Cardiac fibroblast (primary cell): Measurements from ENCODE around the gene UCK1.

Experiments
- DNase-seq, 2 donors: peaks; one replicate each; pipeline versions ENCODE4 v3.0.0 to v3.0.0-alpha.2; 2010; ENCODE audit warnings: low read depth in 2 of 2
- H3K4me3 ChIP-seq, 2 donors: replicated peaks in 1 of 2; 1 replicate in 1 of 2; 2 replicates in 1 of 2; pipeline ENCODE4 v1.5.1; 2011; ENCODE audit warnings: low read depth in 2 of 2, low read length in 2 of 2, mild to moderate bottlenecking in 2 of 2, moderate library complexity in 1 of 2
- TF ChIP-seq, protein P1 (sequence below): IDR thresholded peaks from one replicate; pipeline ENCODE4 v1.5.1; 2011; ENCODE audit warnings: low read depth, mild to moderate bottlenecking, low read length, inconsistent platforms

UCK1 gene

GRCh38 chr9:131575946-131576853 is 45.1 kb upstream of the UCK1 start:
- no peak overlapping the region for H3K4me3 ChIP-seq
- DNase-seq = no peak
- TF ChIP-seq, protein P1, sequence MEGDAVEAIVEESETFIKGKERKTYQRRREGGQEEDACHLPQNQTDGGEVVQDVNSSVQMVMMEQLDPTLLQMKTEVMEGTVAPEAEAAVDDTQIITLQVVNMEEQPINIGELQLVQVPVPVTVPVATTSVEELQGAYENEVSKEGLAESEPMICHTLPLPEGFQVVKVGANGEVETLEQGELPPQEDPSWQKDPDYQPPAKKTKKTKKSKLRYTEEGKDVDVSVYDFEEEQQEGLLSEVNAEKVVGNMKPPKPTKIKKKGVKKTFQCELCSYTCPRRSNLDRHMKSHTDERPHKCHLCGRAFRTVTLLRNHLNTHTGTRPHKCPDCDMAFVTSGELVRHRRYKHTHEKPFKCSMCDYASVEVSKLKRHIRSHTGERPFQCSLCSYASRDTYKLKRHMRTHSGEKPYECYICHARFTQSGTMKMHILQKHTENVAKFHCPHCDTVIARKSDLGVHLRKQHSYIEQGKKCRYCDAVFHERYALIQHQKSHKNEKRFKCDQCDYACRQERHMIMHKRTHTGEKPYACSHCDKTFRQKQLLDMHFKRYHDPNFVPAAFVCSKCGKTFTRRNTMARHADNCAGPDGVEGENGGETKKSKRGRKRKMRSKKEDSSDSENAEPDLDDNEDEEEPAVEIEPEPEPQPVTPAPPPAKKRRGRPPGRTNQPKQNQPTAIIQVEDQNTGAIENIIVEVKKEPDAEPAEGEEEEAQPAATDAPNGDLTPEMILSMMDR = no peak

DNA sequence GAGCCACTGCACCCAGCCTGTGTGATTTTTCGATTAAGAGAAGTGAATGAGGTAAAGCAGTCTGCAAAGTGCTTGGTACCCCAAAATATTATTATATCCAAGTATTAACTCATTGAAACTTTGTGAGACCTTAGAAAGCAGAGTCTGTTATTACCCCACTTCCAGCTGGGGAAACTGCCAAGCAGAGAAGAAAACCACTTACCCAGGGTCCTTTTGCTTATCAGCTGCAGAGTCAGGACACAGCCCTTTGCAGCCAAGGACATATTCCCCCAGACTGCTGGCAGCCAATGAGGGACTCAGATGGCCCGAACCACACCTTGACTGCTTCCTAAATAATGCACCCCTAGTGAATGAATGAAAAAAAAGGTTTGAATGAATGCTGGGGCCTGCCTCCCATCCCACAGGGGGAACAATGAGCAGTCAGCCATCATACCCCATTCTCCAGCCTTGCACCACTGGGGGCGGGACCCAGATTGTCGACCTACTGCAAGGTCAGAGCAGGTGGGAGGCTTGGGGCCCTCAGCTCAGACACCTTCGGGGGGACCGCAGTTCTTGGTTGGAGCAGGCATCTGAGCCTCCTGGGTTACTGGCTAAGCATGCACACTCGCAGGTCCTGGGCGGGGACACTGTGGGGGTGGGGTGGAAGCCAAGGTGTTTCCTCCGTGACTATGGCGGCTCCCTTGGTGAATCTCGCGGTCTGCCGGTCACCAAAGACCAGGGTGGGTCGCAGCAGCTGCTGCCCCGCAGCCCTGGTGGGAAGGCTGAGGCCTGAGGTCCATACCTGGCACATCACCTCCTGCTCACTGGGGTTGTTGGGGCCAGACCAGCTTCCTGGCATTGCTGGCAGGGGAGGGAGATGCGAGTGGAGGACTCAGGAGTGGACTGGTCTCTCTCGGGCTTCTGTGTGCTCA is 43.9 kb upstream of the UCK1 start:
- H3K4me3 ChIP-seq = no peak overlapping the region
- no peak for DNase-seq
- TF ChIP-seq, protein P1 = no peak

- TF ChIP-seq, protein P1 = no peak
Measured at GRCh38 chr9:131567910-131568309, 36.8 kb upstream of the UCK1 start.

DNA sequence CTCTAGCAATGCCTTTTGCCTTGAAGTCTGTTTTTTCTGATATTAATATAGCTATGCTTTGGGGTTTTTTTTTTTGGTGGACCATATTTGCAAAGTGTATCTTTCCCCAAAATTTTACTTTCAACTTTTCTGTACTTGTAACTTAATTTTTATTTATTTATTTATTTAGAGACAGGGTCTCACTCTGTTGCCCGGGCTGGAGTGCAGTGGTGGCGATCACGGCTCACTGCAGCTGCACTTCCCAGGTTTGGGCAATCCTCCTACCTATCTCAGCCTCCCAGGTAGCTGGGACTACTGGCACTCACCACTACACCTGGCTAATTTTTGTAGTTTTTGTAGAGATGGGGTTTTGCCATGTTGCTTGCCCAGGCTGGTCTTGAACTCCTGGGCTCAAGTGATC is 35.1 kb upstream of the UCK1 start:
- DNase-seq = no peak
- H3K4me3 ChIP-seq = no peak overlapping the region
- TF ChIP-seq, protein P1 = no peak

More at GRCh38 chr9:131567910-131568309, 36.8 kb upstream of the UCK1 start:
- H3K4me3 ChIP-seq = no peak overlapping the region
- DNase-seq = no peak

GRCh38 chr9:131565369-131565768 is 34.3 kb upstream of the UCK1 start:
- no peak for DNase-seq
- no peak overlapping the region for H3K4me3 ChIP-seq
- TF ChIP-seq, protein P1 = no peak

DNA sequence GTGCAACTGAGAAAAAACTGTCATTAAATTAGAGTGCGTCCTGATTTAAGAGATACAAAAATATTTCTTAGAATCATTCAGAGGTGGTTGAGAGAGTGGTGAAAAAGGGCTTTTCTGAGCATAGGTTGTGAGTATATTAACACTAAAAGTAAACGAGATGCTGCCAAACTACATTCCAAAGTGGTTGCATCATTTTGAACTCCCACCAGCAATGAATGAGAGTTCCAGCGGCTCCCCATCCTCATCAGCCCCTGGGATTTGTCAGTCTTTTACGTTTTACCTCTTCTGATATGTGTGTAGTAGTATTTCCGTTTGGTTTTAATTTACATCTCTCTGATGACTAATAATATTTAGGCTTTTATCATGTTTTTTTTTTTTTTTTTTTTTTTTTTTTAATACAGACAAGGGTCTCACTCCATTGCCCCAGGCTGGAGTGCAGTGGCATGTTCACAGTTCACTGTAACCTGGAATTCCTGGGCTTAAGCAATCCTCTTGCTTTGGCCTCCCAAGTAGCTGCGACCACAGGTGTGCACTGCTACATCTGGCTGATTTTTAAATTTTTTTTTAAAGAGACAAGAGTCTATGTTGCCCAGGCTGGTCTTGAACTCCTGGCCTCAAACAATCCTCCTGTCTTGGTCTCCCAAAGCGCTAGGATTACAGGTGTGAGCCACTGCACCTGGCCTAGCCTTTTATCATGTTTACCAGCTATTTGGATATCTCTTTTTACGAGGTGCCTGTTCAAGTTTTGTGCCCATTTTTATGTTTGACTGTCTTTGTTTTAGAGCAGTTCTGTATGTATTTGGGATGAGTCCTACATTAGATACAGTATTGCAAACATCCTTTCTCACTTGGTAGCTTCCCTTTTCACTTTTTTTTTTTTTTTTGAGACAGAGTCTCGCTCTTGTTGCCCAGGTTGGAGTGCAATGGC is 31.2 kb upstream of the UCK1 start:
- DNase-seq = peak; percentile 43 to 55
- TF ChIP-seq, protein P1 = no peak
- H3K4me3 ChIP-seq = no peak overlapping the region
